Sigmoid colon (tissue), 4 donors: ENCODE measurements around the gene TMCO5A.

ENCODE experiments used
- CTCF ChIP-seq, 4 experiments: fragments of 450-650 bp in 3 of 4; fragments of 200-600 bp in 1 of 4; IDR thresholded peaks; one replicate each; pipeline ENCODE4 v1.5.1; 2016 to 2019; ENCODE audit warnings: antibody characterized with exemption in 4 of 4, mild to moderate bottlenecking in 3 of 4, moderate library complexity in 2 of 4
- EP300 ChIP-seq, 4 donors: sonication (generic); formaldehyde crosslinking; IDR thresholded peaks; one replicate each; pipeline ENCODE4 v1.6.1; 2017; ENCODE audit warnings: antibody characterized with exemption in 4 of 4
- POLR2A ChIP-seq, 2 donors: fragments of 450-650 bp; IDR thresholded peaks; one replicate each; pipeline ENCODE4 v1.6.1; 2016; ENCODE audit warnings: antibody characterized with exemption in 2 of 2, mild to moderate bottlenecking in 2 of 2, moderate library complexity in 2 of 2
- POLR2AphosphoS5 ChIP-seq, 4 donors: sonication (generic); formaldehyde crosslinking; IDR thresholded peaks; one replicate each; pipeline ENCODE4 v1.6.1; 2017; ENCODE audit warnings: antibody characterized with exemption in 4 of 4

- no peak for TF ChIP-seq CTCF (IDR thresholded peaks at IDR 0.05)
- TF ChIP-seq POLR2AphosphoS5 (IDR thresholded peaks at IDR 0.05), result no peak
- no peak for TF ChIP-seq EP300 (IDR thresholded peaks at IDR 0.05)
- TF ChIP-seq POLR2A (IDR thresholded peaks at IDR 0.05), result no peak
These were observed 36.1 kb upstream of the TMCO5A start for GRCh38 chr15:37898362-37898761.
